ENCODE data around the gene LDLRAD3. TPM values are rescaled to one million over a fixed set of nuclear protein-coding genes. Genes with fewer than 3 reads are reported as not detected.

Gene LDLRAD3
- total RNA-seq, 1 experiment from 2014 or later: 12.1 TPM

- no peaks in the 10 kb centered on the region for H3K79me2 ChIP-seq (ENCODE audit: insufficient read depth, low read length)
Observed at GRCh38 chr11:36039471-36039870, 95.6 kb downstream of the LDLRAD3 start.

More at GRCh38 chr11:36039471-36039870, 95.6 kb downstream of the LDLRAD3 start:
- H2BK20ac ChIP-seq (ENCODE audit: low read depth, low read length, poor library complexity, severe bottlenecking): no peak overlapping the region
- no peak overlapping the region for H3K27ac ChIP-seq (ENCODE audit: insufficient read length, low read depth, low read length)
- H2BK12ac ChIP-seq (ENCODE audit: insufficient read length, low read depth, low read length): no peak overlapping the region
- no peak overlapping the region for H4K5ac ChIP-seq (ENCODE audit: insufficient read length, low read depth, low read length)
- DNase-seq: no peak
- no peak overlapping the region for H3T11ph ChIP-seq (ENCODE audit: low read length)
- no peak overlapping the region for H3K23ac ChIP-seq (ENCODE audit: insufficient read length, low read depth, low read length)
- H3K18ac ChIP-seq (ENCODE audit: insufficient read length, low read depth, low read length): no peak overlapping the region
- no peak overlapping the region for H4K91ac ChIP-seq (ENCODE audit: insufficient read length, low read depth, low read length)
- no peaks in the 10 kb centered on the region for H3K27me3 ChIP-seq (ENCODE audit: insufficient read depth, low read length)
- no peak overlapping the region for H2AFZ ChIP-seq (ENCODE audit: low read length)
- no peak overlapping the region for H3K56ac ChIP-seq (ENCODE audit: insufficient read length, low read depth, low read length)
- no peak overlapping the region for H3K14ac ChIP-seq (ENCODE audit: insufficient read depth, low read length)
- no peak overlapping the region for H4K8ac ChIP-seq (replicated peaks; ENCODE audit: insufficient read length, low read depth, low read length)
- H3K4me1 ChIP-seq (ENCODE audit: insufficient read depth, low read length): no peaks in the 10 kb centered on the region
- no CpG with 5 or more reads among the region's 4 CpGs for WGBS (ENCODE audit: extremely low coverage, insufficient read length, low lambda C conversion rate)
- no peaks in the 10 kb centered on the region for H3K23me2 ChIP-seq (ENCODE audit: insufficient read length, low read depth, low read length, poor library complexity, severe bottlenecking)
- H2BK120ac ChIP-seq (ENCODE audit: low read depth, low read length, poor library complexity, severe bottlenecking): peak overlapping the region; percentile 41
- peaks cover 1% of the 10 kb centered on the region for H3K79me1 ChIP-seq (ENCODE audit: insufficient read depth, low read depth, low read length, poor library complexity, severe bottlenecking)
- no peak overlapping the region for H3K4me2 ChIP-seq (ENCODE audit: insufficient read depth, insufficient read length, low read length)
- H3K27ac Mint-ChIP-seq: peak overlapping the region in 1 of 3 experiments; percentile 59; a peak in 1 of 7 replicates
- H3K9me3 Mint-ChIP-seq: no peaks in the 10 kb centered on the region
- H3K9ac ChIP-seq (ENCODE audit: extremely low read depth, insufficient read length, low read length): no peak overlapping the region
- H3K4me1 Mint-ChIP-seq: peaks cover 17 to 20% of the 10 kb centered on the region in 2 experiments
- H3K27me3 Mint-ChIP-seq (ENCODE audit: low read depth): no peaks in the 10 kb centered on the region
- no peak overlapping the region for H3K4me3 Mint-ChIP-seq
- no peak overlapping the region for H2BK15ac ChIP-seq (ENCODE audit: low read depth, low read length)
- peaks cover 0 to 10% (median 4%) of the 10 kb centered on the region in 3 experiments; a peak in 5 of 7 replicates for H3K36me3 Mint-ChIP-seq (ENCODE audit: insufficient read depth in 1 of 3, low read depth in 3 of 3)
- no peak for TF ChIP-seq CTCF (conservative IDR thresholded peaks at IDR 0.05)
- H2AK5ac ChIP-seq (ENCODE audit: insufficient read length, low read length): no peak overlapping the region
- no peaks in the 10 kb centered on the region for H4K20me1 ChIP-seq (ENCODE audit: control insufficient read depth, insufficient read depth, insufficient read length)
- no peak overlapping the region for H3K4ac ChIP-seq (ENCODE audit: low read depth, low read length)
- H2BK5ac ChIP-seq (ENCODE audit: insufficient read length, low read length): no peak overlapping the region
- H3K9me3 ChIP-seq (ENCODE audit: control insufficient read depth, low read depth, low read length): no peaks in the 10 kb centered on the region
